Measurements from ENCODE around the gene LRRC8A.
"Not testable (repeated sequence)": the region's sequence is repeated elsewhere in the genome, so short reads cannot be mapped to it uniquely, and the experiment has no call there.

LRRC8A gene

DNA sequence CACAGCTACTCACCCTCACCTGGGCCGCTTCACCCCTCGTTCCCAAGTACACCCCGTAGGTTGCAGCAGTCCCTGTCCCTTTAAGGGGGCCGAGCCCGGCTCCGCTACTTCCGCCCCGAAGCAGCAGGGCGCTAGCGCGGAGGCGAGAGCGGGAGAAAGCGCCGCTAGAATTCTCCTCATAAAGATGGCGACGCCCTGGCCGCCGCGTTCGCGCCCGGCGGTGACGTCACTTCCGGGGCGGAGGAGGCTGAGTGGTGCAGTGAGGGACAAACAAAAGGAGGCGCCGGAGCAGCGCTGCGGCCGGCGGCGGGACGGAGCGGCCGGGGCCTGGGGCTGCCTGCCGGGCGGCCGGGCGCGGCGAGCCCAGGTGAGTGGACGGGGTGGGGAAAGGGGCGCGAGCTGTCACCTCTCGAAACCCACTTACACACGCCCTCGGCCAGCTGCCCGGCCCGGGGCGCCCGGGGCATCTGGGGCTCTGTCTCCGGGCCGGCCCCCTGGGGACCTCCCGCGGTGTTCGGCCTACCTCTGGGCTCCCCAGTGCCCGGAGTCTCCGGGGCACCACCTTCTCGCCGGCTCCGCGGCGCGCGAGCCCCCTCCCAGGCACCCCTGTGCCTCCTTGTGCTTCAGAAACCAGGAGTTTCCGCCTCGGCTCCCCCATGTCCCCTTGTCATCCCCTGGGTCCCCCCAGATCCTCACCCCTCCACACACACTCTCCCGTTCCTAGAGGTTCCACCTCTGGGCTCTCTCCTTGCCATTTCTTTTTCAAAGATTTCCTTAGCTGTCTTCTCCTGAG, at the start of gene LRRC8A, which contains the start of gene KYAT1:
Gene LRRC8A, plus strand, starts transcription at position 250 of the 793 bp plus-strand sequence. CDS start 25,032 bp downstream, outside the sequence.
Gene KYAT1, minus strand, starts transcription at position 67 of the 793 bp plus-strand sequence. CDS start 36,545 bp downstream, outside the sequence.
- DNase-seq (ENCODE audit: low spot score) = peak; percentile 95
- no peak for FAIRE-seq

DNA sequence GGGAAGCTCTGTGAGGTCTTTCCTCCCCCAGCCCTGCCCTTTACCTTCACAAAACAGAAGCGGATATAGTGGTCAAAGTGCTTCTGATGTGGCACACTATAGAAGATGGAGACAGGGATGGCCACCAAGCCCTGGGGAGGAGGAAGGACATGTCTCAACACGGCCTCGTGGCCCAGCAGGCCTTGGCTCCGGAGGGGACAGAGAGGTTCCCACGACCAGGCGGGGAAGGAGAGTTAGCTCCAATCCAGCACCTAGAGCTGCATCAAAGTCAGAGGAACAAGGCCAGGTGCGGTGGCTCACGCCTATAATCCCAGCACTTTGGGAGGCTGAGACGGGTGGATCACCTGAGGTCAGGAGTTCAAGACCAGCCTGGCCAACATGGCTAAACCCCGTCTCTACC, 48.2 kb upstream of the LRRC8A start:
- DNase-seq (ENCODE audit: low spot score) = no peak
- no peak for FAIRE-seq

DNA sequence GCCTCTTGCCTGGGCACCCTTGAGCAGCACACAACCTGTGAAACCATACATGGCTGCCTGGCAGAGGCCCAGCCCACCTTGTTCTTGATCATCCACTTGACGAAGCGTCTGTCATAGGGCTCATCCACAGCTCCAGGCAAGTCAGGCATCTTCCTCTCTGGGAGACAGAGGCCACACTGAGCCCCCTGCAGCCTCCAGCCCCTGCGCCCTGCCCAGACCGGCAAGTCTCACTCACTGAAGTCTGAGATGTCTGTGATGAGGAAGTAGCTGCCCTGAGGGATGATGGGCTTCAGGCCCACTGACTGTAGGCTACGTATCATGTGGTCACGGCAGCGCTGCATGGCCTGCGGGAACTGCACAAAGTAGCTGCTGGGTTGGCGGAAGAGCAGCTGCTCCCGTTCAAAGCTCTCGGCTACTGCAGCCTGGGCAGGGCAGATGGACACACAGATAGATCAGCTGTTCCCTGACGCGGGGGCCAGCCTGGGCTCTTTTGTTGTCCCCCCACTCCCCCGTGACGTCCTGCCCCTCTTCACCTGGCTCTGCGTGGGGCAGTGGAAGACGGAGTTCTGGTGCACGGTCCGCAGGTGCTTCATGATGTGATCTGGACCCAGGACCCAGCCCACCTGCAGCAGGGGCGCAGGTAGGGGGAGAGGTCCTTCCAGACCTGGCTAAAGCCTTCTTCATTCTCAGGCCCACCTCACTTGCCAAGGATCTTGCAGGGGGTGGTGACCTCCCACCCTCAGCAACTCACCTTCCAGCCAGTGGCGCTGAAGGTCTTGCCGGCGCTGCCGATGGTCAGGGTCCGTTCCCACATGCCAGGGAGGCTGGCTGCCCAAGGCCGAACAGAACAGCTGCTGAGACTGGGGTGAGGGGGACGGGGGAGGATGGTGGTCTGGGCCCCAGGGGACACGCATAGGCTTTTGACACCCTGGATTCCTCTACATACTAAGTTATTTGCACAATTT, 46.4 kb upstream of the LRRC8A start:
- DNase-seq (ENCODE audit: low spot score) (no peak), FAIRE-seq (no peak)

DNA sequence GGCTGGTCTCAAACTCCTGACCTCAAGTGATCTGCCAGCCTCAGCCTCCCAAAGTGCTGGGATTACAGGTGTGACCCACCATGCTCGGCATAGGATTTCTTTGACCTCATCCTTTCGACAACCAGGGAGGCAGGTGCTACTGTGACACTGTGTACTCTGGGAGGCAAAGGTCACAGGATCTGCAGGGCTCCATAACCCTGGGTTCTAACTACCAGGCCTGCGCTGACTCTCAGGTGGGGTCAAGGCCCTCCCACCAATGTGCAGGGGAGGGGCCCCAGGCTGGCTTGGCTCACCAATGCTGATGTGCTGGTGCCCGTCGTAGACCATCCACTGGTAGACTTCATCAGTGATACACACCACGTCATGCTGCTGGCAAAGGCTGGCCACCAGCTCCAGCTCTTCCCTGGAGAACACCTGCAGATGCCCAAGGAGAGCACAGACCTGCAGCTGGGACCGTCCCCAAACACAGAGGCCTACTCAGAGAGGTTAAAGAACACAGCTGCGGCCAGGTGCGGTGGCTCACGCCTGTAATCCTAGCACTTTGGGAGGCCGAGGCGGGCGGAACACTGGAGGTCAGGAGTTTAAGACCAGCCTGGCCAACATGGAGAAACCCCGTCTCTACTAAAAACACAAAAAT, 45.3 kb upstream of the LRRC8A start:
- DNase-seq (ENCODE audit: low spot score) (no peak), FAIRE-seq (no peak)

DNA sequence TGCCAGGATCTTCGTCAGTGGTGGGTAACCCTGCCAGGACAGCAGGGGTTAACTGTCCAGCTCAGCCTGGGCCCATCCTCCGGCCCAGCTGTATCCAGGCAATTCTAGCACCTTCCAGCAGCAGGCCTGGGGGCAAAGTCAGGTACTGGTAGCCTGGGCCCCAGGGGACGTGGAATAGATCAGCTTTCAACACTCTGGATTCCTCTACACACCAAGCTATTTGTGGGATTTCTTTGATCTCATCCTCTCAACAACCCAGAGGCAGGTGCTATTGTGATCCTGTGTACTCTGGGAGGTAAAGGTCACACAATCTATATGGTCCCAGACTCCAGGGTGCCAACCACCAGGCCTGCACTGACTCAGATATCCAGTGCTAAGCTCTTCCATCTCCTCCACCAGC, 43.6 kb upstream of the LRRC8A start:
- FAIRE-seq (no peak), DNase-seq (ENCODE audit: low spot score) (no peak)

DNA sequence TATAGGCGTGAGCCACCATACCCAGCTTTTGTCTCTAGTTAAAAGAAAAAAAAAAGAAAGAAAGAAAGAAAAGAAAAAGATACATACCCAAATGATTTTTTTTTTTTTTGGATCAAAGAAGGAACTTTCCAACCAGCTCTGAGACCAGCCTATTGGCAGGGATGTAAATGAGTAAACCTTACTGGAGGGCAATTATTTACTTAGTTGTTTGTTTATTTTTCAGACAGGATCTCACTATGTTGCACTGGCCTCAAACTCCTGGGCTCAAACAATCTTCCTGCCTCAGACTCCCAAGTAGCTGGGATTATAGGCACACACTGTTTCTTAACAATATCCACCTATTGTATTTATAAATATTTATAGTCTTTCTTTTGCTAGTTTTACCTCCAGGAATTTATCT, 41.4 kb upstream of the LRRC8A start:
- DNase-seq (ENCODE audit: low spot score) (no peak), FAIRE-seq (no peak)

DNA sequence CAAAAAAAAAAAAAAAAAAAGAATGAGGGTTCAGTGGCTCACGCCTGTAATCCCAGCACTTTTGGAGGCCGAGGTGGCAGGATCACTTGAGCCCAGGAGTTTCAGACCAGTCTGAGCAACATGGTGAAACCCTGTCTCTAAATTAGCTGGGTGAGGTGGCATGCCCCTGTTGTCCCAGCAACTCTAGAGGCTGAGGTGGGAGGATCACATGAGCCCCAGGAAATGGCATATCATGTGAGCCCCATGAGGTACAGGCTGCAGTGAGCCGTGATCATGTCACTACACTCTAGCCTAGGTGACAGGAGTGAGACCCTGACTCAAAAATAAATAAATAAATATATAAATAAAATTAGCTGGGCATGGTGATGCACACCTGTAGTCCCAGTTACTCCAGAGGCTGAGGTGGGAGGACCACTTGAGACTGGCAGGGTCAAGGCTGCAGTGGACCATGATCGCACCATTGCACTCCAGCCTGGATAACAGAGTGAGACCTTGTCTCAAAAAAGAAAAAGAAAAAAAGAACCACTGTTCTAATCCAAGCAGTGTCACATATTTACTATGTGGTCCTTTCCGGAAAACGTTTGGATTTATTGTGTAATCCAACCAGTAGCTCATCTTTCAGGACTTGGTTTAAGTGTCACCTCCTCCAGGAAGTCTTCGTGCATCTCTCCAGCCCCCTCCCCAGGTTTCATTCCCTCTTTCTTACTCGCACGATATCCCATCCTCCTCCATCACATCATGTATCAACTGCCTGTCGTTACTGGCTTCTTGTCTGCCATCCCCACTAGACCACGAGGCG, 40.0 kb upstream of the LRRC8A start:
- DNase-seq (ENCODE audit: low spot score) (no peak), FAIRE-seq (no peak)

DNA sequence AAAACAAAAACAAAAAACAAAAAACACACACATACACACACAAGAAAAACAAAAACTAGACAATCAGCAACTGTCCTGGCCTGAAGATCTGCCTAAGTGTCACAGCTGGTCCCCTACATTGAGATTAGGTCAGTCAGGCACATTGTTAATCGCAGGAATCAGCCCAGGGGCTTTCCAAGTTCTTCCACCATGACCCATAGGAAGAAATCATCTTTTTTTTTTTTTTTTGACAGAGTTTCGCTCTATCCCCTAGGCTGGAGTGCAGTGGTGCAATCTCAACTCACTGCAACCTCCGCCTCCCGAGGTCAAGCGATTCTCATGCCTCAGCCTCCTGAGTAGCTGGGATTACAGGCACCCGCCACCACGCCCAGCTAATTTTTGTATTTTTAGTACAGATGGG, 38.8 kb upstream of the LRRC8A start:
- not testable (repeated sequence) for FAIRE-seq; DNase-seq (ENCODE audit: low spot score)

DNA sequence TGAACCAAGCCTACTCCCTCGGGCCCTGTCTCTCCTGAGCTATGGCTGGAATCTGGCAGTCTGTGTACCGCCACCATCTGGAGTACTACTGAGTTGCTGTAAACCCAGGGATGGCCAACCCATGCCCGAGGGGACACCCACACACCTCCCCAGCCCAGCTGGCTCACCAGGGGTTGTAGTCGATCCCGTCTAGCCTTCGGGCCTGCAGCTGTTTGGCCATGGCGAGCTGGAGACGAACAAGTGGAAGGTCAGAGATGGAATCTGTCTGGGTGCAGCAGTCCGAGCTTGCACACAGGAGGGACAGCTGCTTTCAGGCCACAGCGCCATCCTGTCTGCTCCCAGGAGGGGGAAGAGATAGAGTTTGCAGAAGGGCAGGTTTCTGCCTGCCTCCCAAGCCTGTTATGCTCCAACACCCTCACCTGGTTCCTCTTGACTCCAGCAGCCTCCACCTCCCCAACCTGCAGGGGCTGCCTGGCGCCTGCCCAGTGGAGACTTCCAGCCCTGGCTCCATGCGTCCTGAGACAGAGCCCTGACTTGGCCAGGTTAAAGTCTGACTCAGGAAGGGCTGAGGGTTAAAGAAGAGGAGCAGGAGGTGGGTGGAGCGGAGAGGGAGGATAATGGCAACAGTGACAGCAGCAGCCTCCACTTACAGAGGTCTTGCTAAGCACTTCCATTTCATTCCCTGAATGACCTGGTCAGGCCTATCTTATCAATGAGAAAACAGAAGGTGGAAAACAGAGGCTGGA, 36.6 kb upstream of the LRRC8A start:
- FAIRE-seq (no peak), DNase-seq (ENCODE audit: low spot score) (no peak)

DNA sequence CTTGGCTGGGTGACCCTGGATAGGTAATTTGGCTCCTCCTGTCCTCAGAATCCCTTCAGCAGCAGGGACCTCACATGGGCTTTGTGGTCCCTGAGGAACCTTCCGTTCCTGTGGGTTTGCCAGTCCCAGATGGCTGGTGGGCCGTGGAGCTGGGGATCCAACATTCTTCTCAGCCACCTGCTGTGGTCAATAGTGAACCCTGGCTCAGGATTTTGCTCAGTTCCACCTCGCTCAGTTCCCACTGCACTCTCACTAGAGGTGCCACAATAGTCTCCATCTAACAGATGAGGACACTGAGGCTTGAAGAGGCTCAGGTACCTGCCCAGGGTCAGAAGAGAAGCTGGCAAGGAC, 35.3 kb upstream of the LRRC8A start:
- no peak for DNase-seq (ENCODE audit: low spot score)
- no peak for FAIRE-seq

DNA sequence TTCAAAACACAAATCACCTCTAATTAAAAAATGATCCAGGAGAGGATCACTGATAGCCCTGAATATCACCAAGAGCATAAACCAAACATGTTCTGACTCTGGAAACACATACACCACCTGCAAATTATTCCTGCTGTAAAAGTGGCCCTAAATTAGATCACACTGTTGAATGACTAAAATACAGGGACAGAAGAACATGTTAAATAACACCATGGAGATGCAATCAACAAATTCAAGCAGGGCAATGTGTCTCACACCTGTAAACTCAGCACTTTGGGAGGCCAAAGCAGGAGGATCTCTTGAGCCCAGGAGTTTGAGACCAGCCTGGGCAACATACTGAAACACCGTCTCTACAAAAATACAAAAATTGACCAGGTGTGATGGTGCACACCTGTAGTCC, 34.1 kb upstream of the LRRC8A start:
- FAIRE-seq = no peak
- no peak for DNase-seq (ENCODE audit: low spot score)

DNA sequence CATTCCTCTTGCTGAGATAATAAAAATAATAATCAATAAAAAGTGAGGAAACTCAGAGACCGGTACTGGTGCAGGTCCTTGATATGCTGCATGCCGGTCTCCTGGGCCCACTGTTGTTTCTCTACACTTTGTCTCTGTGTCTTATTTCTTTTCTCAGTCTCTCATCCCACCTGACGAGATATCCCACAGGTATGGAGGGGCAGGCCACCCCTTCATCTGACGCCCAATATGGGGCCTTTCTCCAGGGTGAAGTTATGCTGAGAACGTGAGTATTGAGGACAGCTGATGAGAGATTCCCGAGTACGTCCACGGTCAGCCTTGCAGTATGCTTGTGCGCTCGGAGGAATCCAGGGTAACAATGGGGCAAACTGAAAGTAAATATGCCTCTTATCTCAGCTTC, 30.9 kb upstream of the LRRC8A start:
- DNase-seq (ENCODE audit: low spot score); FAIRE-seq: not testable (repeated sequence)

DNA sequence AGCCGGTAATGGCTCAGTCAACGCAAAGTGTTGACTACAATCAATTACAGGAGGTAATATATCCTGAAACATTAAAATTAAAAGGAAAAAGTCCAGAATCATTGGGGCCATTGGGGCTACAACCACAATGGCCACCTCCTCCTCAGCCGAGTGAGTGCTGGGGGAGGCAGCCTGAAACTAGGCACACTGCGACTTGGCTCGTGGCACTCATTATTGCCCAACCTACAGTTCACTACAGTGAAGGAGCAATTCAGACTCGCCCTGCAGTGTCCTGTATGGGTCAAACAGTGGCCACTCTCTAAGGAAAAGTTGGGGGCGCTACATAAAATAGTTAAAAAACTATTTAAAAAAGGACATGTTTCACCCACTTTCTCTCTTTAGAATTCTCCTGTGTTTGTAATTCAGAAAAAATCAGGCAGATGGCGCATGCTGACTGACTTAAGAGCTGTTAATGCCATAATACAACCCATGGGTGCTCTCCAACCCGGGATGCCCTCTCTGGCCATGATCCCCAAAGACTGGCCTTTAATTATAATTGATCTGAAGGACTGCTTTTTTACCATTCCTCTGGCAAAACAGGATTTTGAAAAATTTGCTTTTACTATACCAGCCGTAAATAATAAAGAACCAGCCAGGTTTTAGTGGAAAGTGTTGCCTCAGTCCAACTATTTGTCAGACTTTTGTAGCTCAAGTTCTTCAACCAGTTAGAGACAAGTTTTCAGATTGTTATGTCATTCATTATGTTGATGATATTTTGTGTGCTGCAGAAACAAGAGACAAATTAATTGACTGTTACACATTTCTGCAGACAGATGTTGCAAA, 29.9 kb upstream of the LRRC8A start:
- not testable (repeated sequence) for DNase-seq (ENCODE audit: low spot score); FAIRE-seq

DNA sequence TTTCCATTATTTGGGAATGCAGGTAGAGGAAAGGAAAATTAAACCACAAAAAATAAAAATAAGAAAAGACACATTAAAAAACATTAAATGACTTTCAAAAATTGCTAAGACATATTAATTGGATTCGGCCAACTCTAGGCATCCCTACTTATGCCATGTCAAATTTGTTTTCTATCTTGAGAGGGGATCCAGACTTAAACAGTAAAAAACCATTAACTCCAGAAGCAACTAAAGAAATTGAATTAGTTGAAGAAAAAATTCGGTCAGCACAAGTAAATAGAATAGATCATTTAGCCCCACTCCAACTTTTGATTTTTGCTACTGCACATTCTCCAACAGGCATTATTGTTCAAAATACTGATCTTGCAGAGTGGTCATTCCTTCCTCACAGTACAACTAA, 29.3 kb upstream of the LRRC8A start:
- FAIRE-seq; DNase-seq (ENCODE audit: low spot score): not testable (repeated sequence)

DNA sequence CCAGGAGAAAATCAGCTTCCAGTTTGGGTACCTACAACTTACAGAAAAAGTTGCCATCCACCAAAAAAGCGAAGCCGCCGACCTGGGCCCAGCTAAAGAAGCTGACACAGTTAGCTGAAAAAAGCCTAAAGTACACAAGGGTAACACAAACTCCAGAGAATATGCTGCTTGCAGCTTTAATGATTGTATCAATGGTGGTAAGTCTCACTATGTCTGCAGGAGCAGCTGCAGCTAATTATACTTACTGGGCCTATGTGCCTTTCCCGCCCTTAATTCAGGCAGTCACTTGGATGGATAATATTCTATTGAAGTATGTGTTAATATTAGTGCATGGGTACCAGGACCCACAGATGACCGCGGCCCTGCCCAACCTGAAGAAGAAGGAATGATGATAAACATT, 27.5 kb upstream of the LRRC8A start:
- not testable (repeated sequence) for DNase-seq (ENCODE audit: low spot score); FAIRE-seq

DNA sequence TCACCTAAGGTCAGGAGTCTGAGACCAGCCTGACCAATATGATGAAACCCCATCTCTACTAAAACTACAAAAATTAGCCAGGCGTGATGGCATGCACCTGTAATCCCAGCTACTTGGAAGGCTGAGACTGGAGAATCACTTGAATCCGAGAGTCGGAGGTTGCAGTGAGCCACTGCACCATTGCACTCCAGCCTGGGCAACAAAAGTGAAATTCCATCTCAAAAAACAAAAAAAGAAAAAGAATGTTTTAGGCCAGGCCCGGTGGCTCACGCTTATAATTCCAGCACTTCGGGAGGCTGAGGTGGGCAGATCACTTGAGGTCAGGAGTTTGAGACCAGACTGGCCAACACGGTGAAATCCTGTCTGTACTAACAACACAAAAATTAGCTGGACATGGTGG, 23.5 kb upstream of the LRRC8A start:
- FAIRE-seq; DNase-seq (ENCODE audit: low spot score): not testable (repeated sequence)

DNA sequence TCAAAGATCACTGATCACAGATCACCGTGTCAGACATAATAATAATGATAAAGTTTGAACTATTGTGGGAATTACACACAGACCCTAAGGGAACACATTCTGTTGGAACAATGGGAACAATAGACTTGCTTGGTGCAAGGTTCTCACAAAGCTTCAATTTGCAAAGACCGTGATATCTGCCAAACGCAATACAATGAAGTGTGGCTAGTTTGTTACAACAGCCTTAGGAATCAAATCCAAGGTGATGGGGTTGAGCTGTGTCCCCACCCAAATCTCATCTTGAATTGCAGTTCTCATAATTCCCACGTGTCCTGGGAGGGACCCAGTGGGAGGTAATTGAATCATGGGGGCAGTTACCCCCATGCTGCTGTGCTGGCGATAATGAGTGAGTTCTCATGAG, 21.0 kb upstream of the LRRC8A start:
- no peak for FAIRE-seq

DNA sequence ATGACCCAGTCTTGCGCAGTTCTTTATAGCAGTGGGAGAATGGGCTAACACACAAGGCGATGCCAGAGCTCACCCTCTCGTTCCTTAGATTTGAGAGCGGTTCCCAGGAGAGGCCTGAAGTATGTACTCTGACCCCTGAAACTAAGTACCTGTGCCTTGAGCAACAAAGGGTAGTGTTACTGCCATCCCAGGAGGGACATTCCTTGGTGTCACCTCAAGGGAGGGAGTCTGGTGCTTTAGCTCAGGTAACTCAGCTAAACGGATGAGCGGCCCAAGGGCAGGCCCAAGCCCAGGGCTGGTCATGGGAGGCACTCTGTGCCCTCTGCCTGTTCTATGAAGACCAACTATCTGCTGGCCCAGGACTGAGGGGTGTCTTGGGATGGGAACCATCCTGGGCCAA, 20.4 kb upstream of the LRRC8A start:
- no peak for DNase-seq (ENCODE audit: low spot score)
- FAIRE-seq = no peak

More for the DNA sequence above, 21.0 kb upstream of the LRRC8A start:
- no peak for DNase-seq (ENCODE audit: low spot score)

DNA sequence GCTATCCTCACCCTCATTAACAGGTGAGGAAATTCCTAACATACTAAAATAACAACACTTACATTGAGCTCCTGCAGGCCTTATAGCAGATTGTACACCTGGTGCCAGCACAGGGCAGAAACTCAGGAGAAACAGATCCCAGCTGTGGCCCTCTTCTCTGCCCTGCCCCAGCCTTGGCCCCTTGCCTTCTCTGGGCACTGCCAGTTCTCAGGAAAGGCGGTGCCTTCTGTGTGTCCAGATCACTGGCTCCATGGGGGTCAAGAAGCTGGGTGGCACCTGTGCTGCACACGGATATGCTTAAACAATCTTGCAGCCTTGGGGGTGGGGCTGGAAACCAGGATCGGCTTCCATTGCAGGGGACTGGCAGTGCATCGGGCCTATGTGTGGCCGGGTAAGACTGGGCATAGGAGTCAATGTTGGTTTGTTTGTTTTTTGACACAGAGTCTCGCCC, 19.5 kb upstream of the LRRC8A start:
- DNase-seq (ENCODE audit: low spot score) (no peak), FAIRE-seq (no peak)

Measured in urothelium cell line (cell line).